ENCODE data around the gene CCDC188. TPM values are rescaled to one million over a fixed set of nuclear protein-coding genes. Genes with fewer than 3 reads are reported as not detected.

Gene CCDC188
- total and polyA plus RNA-seq, 2 of the 8 experiments (the other 6 are each of a cell fraction or from before 2014, with no cell fraction given), result not detected

GRCh38 chr22:20136603-20136873 lies 14.3 kb downstream of the CCDC188 start:
- Histone ChIP-seq H3K23me2 (ENCODE audit: low read depth, low read length) (peaks cover 7% of the 10 kb centered on the region; the same call in 1 of the 2 replicates), H3K4me2 (ENCODE audit: insufficient read depth in 1 of 2, low read depth in 2 of 2, low read length in 2 of 2) (no peak overlapping the region), H3K4me1 (replicated peaks in 1 of 4; ENCODE audit: control insufficient read depth in 3 of 4, insufficient read depth in 4 of 4, low read length in 3 of 4) (peaks cover 0 to 7% (median 6%) of the 10 kb centered on the region in 4 experiments; a peak in 4 of 7 replicates), H4K20me1 (replicated peaks in 1 of 2; ENCODE audit: control insufficient read depth in 1 of 2, insufficient read depth in 2 of 2, low read length in 2 of 2) (peaks cover 15 to 36% of the 10 kb centered on the region in 2 experiments), H3K27me3 (replicated peaks in 1 of 4; ENCODE audit: control insufficient read depth in 3 of 4, extremely low read depth in 1 of 4, insufficient read depth in 3 of 4, low read length in 3 of 4) (no peaks in the 10 kb centered on the region; a peak in 2 of 7 replicates), H2BK120ac (replicated peaks; ENCODE audit: low read depth, low read length) (no peak overlapping the region), H2BK15ac (ENCODE audit: low read length) (no peak overlapping the region), H2BK12ac (ENCODE audit: low read depth, low read length) (no peak overlapping the region), H3K36me3 (ENCODE audit: control insufficient read depth in 2 of 4, insufficient read depth in 4 of 4, low read length in 3 of 4) (0 out of 8 replicates have a peak, but pooled peaks cover 0 to 4% (median 0%) of the 10 kb centered on the region in 4 experiments), H2AK5ac (ENCODE audit: low read depth, low read length) (no peak overlapping the region), H4K5ac (ENCODE audit: insufficient read length, low read depth, low read length) (no peak overlapping the region), H3K23ac (ENCODE audit: insufficient read length) (no peak overlapping the region), H3K4ac (replicated peaks; ENCODE audit: insufficient read length, low read depth, low read length) (peak overlapping the region; percentile 85), H3K79me2 (ENCODE audit: control insufficient read depth in 1 of 2, insufficient read depth in 2 of 2, low read length in 2 of 2) (peaks cover 0 to 21% of the 10 kb centered on the region in 2 experiments; a peak in 3 of 4 replicates), H2AFZ (ENCODE audit: low read length) (no peak overlapping the region), H3K18ac (ENCODE audit: extremely low read depth, low read length) (no peak overlapping the region), H4K8ac (ENCODE audit: extremely low read depth, insufficient read depth, low read length) (no peak overlapping the region), H3K14ac (ENCODE audit: insufficient read length) (no peak overlapping the region), H3K79me1 (ENCODE audit: low read depth, low read length) (peaks cover 21% of the 10 kb centered on the region), H3K9ac (replicated peaks in 1 of 4; ENCODE audit: extremely low read depth in 1 of 4, low read depth in 3 of 4, low read length in 3 of 4) (no peak overlapping the region; a peak in 1 of 7 replicates), H3K27ac (ENCODE audit: low read depth, low read length) (no peak overlapping the region), H2BK20ac (ENCODE audit: low read length) (no peak overlapping the region), H4K91ac (replicated peaks; ENCODE audit: insufficient read length, low read length) (no peak overlapping the region), H2BK5ac (ENCODE audit: low read depth, low read length) (peak overlapping the region; percentile 90), H3K4me3 (ENCODE audit: extremely low read depth in 1 of 4, insufficient read depth in 2 of 4, low read depth in 3 of 4, low read length in 4 of 4) (no peak overlapping the region), H3K9me3 (ENCODE audit: insufficient read depth in 2 of 2, low read depth in 1 of 2, low read length in 1 of 2) (no peaks in the 10 kb centered on the region), H3K56ac (replicated peaks; ENCODE audit: insufficient read length, low read depth, low read length) (no peak overlapping the region)
- TF ChIP-seq RBBP5 (IDR thresholded peaks at IDR 0.05; ENCODE audit: borderline replicate concordance, low read depth, low read length), result no peak
- TF ChIP-seq RFX5 (IDR thresholded peaks at IDR 0.05; ENCODE audit: borderline replicate concordance, low read depth, low read length), result no peak
- TF ChIP-seq TAF1 (IDR thresholded peaks at IDR 0.05; ENCODE audit: low read depth, low read length), result no peak
- TF ChIP-seq CREB1 (IDR thresholded peaks at IDR 0.05), result no peak
- TF ChIP-seq, protein P1, sequence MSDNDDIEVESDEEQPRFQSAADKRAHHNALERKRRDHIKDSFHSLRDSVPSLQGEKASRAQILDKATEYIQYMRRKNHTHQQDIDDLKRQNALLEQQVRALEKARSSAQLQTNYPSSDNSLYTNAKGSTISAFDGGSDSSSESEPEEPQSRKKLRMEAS (IDR thresholded peaks at IDR 0.05), result no peak
- TF ChIP-seq RAD21 (IDR thresholded peaks at IDR 0.05 in 1 of 2, conservative IDR thresholded peaks at IDR 0.05 in 1 of 2; ENCODE audit: low read depth in 2 of 2, low read length in 2 of 2), result no peak
- POLR2A ChIA-PET (ENCODE audit: partially characterized antibody), result interaction anchor here (6.3 to 10.1 kb wide), 2 partner anchors 9 to 18 kb away, joined by 40 to 104 read pairs; partner anchors contain the start of gene TRMT2A
- FAIRE-seq (no peak), DNase-seq (ENCODE audit: low read depth in 1 of 2, low spot score in 2 of 2) (no peak)
- CTCF ChIA-PET (ENCODE audit: partially characterized antibody), result no interaction called here
- WGBS, 2 experiments (ENCODE audit: extremely low coverage in 1 of 2, insufficient coverage in 1 of 2, insufficient read length in 1 of 2, insufficient replicate concordance in 2 of 2, low coverage in 1 of 2, low lambda C conversion rate in 2 of 2, missing lambda C conversion rate in 1 of 2), result 88% methylated on average over 5 of the region's 5 CpGs; no CpG with 5 or more reads in 1 of the 2 experiments
